Measurements from ENCODE around the gene OLIG1. TPM values are rescaled to one million over a fixed set of nuclear protein-coding genes. Genes with fewer than 3 reads are reported as not detected.
A peak's percentile ranks its signal among the peaks of the same experiment; 100 is the strongest.

The OLIG1 gene
- total and polyA plus RNA-seq, 3 experiments from 2014 or later = not detected

- Histone ChIP-seq H3K9me3 (ENCODE audit: low read length) (no peaks in the 10 kb centered on the region), H3K27me3 (ENCODE audit: insufficient read depth, low read length, poor library complexity, severe bottlenecking) (peaks cover 6% of the 10 kb centered on the region), H3K4me3 (ENCODE audit: low read length) (no peak overlapping the region), H3K36me3 (ENCODE audit: insufficient read depth, low read length) (no peaks in the 10 kb centered on the region), H3K4me1 (ENCODE audit: insufficient read depth, low read length) (no peaks in the 10 kb centered on the region), H3K27ac (ENCODE audit: low read depth, low read length) (no peak overlapping the region)
- Mint-ChIP-seq H3K27me3 (peaks cover 21 to 24% of the 10 kb centered on the region in 2 donors), H3K36me3 (no peaks in the 10 kb centered on the region), H3K4me3 (no peak overlapping the region), H3K27ac (no peak overlapping the region), H3K9me3 (no peaks in the 10 kb centered on the region), H3K4me1 (peaks cover 4 to 16% (median 8%) of the 10 kb centered on the region in 3 donors)
- ChIA-PET POLR2A (no interaction called here), CTCF (interaction anchor here (1.1 kb wide), 1 partner anchor 139 kb away, joined by 3 read pairs; no protein-coding TSS in a partner anchor)
- peak in 2 of 5 donors; percentile 8 to 71 for DNase-seq
Observed at GRCh38 chr21:33078907-33079582, 9.1 kb downstream of the OLIG1 start.

GRCh38 chr21:33080376-33080775 is 10.4 kb downstream of the OLIG1 start:
- Mint-ChIP-seq H3K4me3 (no peak overlapping the region), H3K9me3 (no peaks in the 10 kb centered on the region), H3K36me3 (no peaks in the 10 kb centered on the region), H3K4me1 (peaks cover 4 to 16% (median 8%) of the 10 kb centered on the region in 3 donors), H3K27ac (no peak overlapping the region), H3K27me3 (peaks cover 16% of the 10 kb centered on the region in 2 donors)
- POLR2A ChIA-PET = no interaction called here
- Histone ChIP-seq H3K27ac (ENCODE audit: low read depth, low read length) (no peak overlapping the region), H3K36me3 (ENCODE audit: insufficient read depth, low read length) (no peaks in the 10 kb centered on the region), H3K4me1 (ENCODE audit: insufficient read depth, low read length) (no peaks in the 10 kb centered on the region), H3K9me3 (ENCODE audit: low read length) (no peaks in the 10 kb centered on the region), H3K27me3 (ENCODE audit: insufficient read depth, low read length, poor library complexity, severe bottlenecking) (peaks cover 6% of the 10 kb centered on the region), H3K4me3 (ENCODE audit: low read length) (no peak overlapping the region)
- no peak for DNase-seq
- CTCF ChIA-PET = no interaction called here

- ChIA-PET POLR2A (no interaction called here), CTCF (no interaction called here)
- Histone ChIP-seq H3K4me1 (ENCODE audit: insufficient read depth, low read length) (no peaks in the 10 kb centered on the region), H3K36me3 (ENCODE audit: insufficient read depth, low read length) (no peaks in the 10 kb centered on the region), H3K4me3 (ENCODE audit: low read length) (no peak overlapping the region), H3K9me3 (ENCODE audit: low read length) (no peaks in the 10 kb centered on the region), H3K27ac (ENCODE audit: low read depth, low read length) (no peak overlapping the region), H3K27me3 (ENCODE audit: insufficient read depth, low read length, poor library complexity, severe bottlenecking) (peaks cover 6% of the 10 kb centered on the region)
- Mint-ChIP-seq H3K27me3 (peaks cover 14 to 15% of the 10 kb centered on the region in 2 donors), H3K4me1 (peaks cover 4 to 16% (median 8%) of the 10 kb centered on the region in 3 donors), H3K9me3 (no peaks in the 10 kb centered on the region), H3K27ac (no peak overlapping the region), H3K36me3 (no peaks in the 10 kb centered on the region), H3K4me3 (no peak overlapping the region)
- DNase-seq = no peak
Observed at GRCh38 chr21:33080776-33081175, 10.8 kb downstream of the OLIG1 start.

- Mint-ChIP-seq H3K9me3 (peaks cover 0 to 2% (median 0%) of the 10 kb centered on the region in 5 donors), H3K27ac (peak overlapping the region in 1 of 8 donors; percentile 43), H3K4me3 (no peak overlapping the region), H3K27me3 (peaks cover 6 to 21% of the 10 kb centered on the region in 2 donors), H3K4me1 (no peaks in the 10 kb centered on the region), H3K36me3 (no peaks in the 10 kb centered on the region)
- ChIA-PET POLR2A (no interaction called here), CTCF (no interaction called here)
- Histone ChIP-seq H3K27ac (ENCODE audit: low read depth, low read length) (no peak overlapping the region), H3K4me3 (ENCODE audit: low read length) (no peak overlapping the region), H3K4me1 (ENCODE audit: insufficient read depth, low read length) (no peaks in the 10 kb centered on the region), H3K9me3 (ENCODE audit: low read length) (no peaks in the 10 kb centered on the region), H3K27me3 (ENCODE audit: insufficient read depth, low read length, poor library complexity, severe bottlenecking) (no peaks in the 10 kb centered on the region), H3K36me3 (ENCODE audit: insufficient read depth, low read length) (no peaks in the 10 kb centered on the region)
- DNase-seq = no peak
Observed at GRCh38 chr21:33088384-33088783, 18.4 kb downstream of the OLIG1 start.

GRCh38 chr21:33089395-33090119 is 19.6 kb downstream of the OLIG1 start:
- ChIA-PET POLR2A (no interaction called here), CTCF (no interaction called here)
- peaks cover 0 to 2% (median 0%) of the 10 kb centered on the region in 5 donors for H3K9me3 Mint-ChIP-seq
- H3K4me3 Mint-ChIP-seq = no peak overlapping the region
- H3K36me3 ChIP-seq (ENCODE audit: insufficient read depth, low read length) = no peaks in the 10 kb centered on the region
- H3K4me3 ChIP-seq (ENCODE audit: low read length) = no peak overlapping the region
- no peaks in the 10 kb centered on the region for H3K27me3 ChIP-seq (ENCODE audit: insufficient read depth, low read length, poor library complexity, severe bottlenecking)
- no peaks in the 10 kb centered on the region for H3K9me3 ChIP-seq (ENCODE audit: low read length)
- H3K27me3 Mint-ChIP-seq = peaks cover 6 to 21% of the 10 kb centered on the region in 2 donors
- no peak for DNase-seq
- no peak overlapping the region for H3K27ac Mint-ChIP-seq
- no peaks in the 10 kb centered on the region for H3K4me1 Mint-ChIP-seq
- H3K36me3 Mint-ChIP-seq = no peaks in the 10 kb centered on the region
- H3K4me1 ChIP-seq (ENCODE audit: insufficient read depth, low read length) = no peaks in the 10 kb centered on the region
- no peak overlapping the region for H3K27ac ChIP-seq (ENCODE audit: low read depth, low read length)

- CTCF ChIA-PET = no interaction called here
Observed at GRCh38 chr21:33096426-33096825, 26.5 kb downstream of the OLIG1 start.

GRCh38 chr21:33099131-33099530 is 29.2 kb downstream of the OLIG1 start:
- Histone ChIP-seq H3K36me3 (ENCODE audit: insufficient read depth, low read length) (no peaks in the 10 kb centered on the region), H3K4me3 (ENCODE audit: low read length) (no peak overlapping the region), H3K27me3 (ENCODE audit: insufficient read depth, low read length, poor library complexity, severe bottlenecking) (no peaks in the 10 kb centered on the region), H3K27ac (ENCODE audit: low read depth, low read length) (no peak overlapping the region), H3K4me1 (ENCODE audit: insufficient read depth, low read length) (no peaks in the 10 kb centered on the region), H3K9me3 (ENCODE audit: low read length) (no peaks in the 10 kb centered on the region)
- Mint-ChIP-seq H3K4me1 (no peaks in the 10 kb centered on the region), H3K36me3 (no peaks in the 10 kb centered on the region), H3K9me3 (no peaks in the 10 kb centered on the region), H3K27me3 (peaks cover 21 to 36% of the 10 kb centered on the region in 2 donors), H3K4me3 (no peak overlapping the region), H3K27ac (no peak overlapping the region)
- POLR2A ChIA-PET = no interaction called here
- DNase-seq = no peak
- CTCF ChIA-PET = no interaction called here

More at GRCh38 chr21:33096426-33096825, 26.5 kb downstream of the OLIG1 start:
- Histone ChIP-seq H3K36me3 (ENCODE audit: insufficient read depth, low read length) (no peaks in the 10 kb centered on the region), H3K27me3 (ENCODE audit: insufficient read depth, low read length, poor library complexity, severe bottlenecking) (no peaks in the 10 kb centered on the region), H3K27ac (ENCODE audit: low read depth, low read length) (no peak overlapping the region), H3K4me3 (ENCODE audit: low read length) (no peak overlapping the region), H3K4me1 (ENCODE audit: insufficient read depth, low read length) (no peaks in the 10 kb centered on the region), H3K9me3 (ENCODE audit: low read length) (no peaks in the 10 kb centered on the region)
- Mint-ChIP-seq H3K4me1 (no peaks in the 10 kb centered on the region), H3K36me3 (no peaks in the 10 kb centered on the region), H3K9me3 (no peaks in the 10 kb centered on the region), H3K27me3 (peaks cover 13 to 27% of the 10 kb centered on the region in 2 donors), H3K4me3 (no peak overlapping the region), H3K27ac (no peak overlapping the region)
- POLR2A ChIA-PET = no interaction called here
- DNase-seq = no peak

- Histone ChIP-seq H3K9me3 (ENCODE audit: low read length) (no peaks in the 10 kb centered on the region), H3K4me3 (ENCODE audit: low read length) (no peak overlapping the region), H3K36me3 (ENCODE audit: insufficient read depth, low read length) (no peaks in the 10 kb centered on the region), H3K27ac (ENCODE audit: low read depth, low read length) (no peak overlapping the region), H3K4me1 (ENCODE audit: insufficient read depth, low read length) (no peaks in the 10 kb centered on the region), H3K27me3 (ENCODE audit: insufficient read depth, low read length, poor library complexity, severe bottlenecking) (peaks cover 4% of the 10 kb centered on the region)
- Mint-ChIP-seq H3K4me3 (no peak overlapping the region), H3K9me3 (peaks cover 0 to 4% (median 0%) of the 10 kb centered on the region in 5 donors), H3K4me1 (no peaks in the 10 kb centered on the region), H3K27me3 (peaks cover 29 to 55% of the 10 kb centered on the region in 2 donors), H3K27ac (no peak overlapping the region), H3K36me3 (peaks cover 0 to 2% (median 0%) of the 10 kb centered on the region in 3 donors)
- ChIA-PET POLR2A (no interaction called here), CTCF (no interaction called here)
- no peak for DNase-seq
Observed at GRCh38 chr21:33101300-33101911, 31.5 kb downstream of the OLIG1 start.
